Amniotic epithelial cell (primary cell): ENCODE measurements around the gene RRP1B.
"Not testable (repeated sequence)": the region's sequence is repeated elsewhere in the genome, so short reads cannot be mapped to it uniquely, and the experiment has no call there.

Source experiments
- DNase-seq: peaks from one replicate; pipeline ENCODE4 v3.0.0-alpha.2; 2010; ENCODE audit warnings: low read depth

The RRP1B gene

GRCh38 chr21:43667191-43667904 is 8.0 kb downstream of the RRP1B start:
- DNase-seq = peak; percentile 97

GRCh38 chr21:43669828-43670605 is 10.7 kb downstream of the RRP1B start:
- no peak for DNase-seq

DNA sequence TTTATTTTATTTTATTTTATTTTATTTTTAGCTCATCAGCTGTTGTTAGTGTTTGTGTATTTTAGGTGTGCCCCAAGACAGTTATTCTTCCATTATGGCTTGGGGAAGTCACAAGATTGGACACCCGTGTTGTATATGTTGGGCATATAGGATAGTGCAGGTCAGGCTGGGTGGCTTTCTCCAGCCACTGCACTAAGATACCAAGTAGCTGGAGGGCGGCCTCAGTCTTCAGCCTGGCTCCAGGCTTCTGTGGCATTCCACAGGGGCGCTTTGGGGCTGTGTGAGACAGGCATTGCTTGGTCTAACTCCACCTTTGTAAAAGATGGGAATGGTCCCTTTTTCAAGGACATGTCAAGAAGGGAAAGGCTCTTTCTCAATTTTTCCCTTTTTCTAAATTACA is 16.5 kb downstream of the RRP1B start:
- DNase-seq = no peak

DNA sequence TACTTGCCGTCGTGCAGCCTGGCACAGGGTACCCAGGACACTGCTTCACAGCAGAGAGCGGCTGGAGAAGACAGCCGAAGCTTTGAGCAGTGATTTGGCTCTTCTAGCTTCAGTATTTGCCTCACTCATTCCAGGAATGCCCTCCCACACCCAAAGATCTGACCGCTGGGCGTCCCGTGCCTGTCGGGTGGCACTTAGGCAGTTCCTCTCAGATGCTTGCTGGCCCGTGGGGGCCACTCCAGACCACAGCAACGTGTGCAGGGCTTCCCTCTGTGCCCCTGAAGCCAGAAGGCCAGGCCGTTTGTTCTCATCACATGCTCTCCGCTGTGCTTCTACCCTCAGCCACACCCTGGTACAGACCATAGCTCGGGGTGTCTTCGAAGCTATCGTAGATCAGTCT is 17.0 kb downstream of the RRP1B start:
- no peak for DNase-seq

GRCh38 chr21:43679951-43680350 is 20.6 kb downstream of the RRP1B start:
- DNase-seq = no peak

- not testable (repeated sequence) for DNase-seq
These were observed 21.1 kb downstream of the RRP1B start for GRCh38 chr21:43680421-43680820.

- no peak for DNase-seq
These were observed 22.3 kb downstream of the RRP1B start for GRCh38 chr21:43681650-43682049.

GRCh38 chr21:43684424-43684823 is 25.1 kb downstream of the RRP1B start:
- no peak for DNase-seq

- DNase-seq = no peak
These were observed 27.6 kb downstream of the RRP1B start for GRCh38 chr21:43686811-43687565.

DNA sequence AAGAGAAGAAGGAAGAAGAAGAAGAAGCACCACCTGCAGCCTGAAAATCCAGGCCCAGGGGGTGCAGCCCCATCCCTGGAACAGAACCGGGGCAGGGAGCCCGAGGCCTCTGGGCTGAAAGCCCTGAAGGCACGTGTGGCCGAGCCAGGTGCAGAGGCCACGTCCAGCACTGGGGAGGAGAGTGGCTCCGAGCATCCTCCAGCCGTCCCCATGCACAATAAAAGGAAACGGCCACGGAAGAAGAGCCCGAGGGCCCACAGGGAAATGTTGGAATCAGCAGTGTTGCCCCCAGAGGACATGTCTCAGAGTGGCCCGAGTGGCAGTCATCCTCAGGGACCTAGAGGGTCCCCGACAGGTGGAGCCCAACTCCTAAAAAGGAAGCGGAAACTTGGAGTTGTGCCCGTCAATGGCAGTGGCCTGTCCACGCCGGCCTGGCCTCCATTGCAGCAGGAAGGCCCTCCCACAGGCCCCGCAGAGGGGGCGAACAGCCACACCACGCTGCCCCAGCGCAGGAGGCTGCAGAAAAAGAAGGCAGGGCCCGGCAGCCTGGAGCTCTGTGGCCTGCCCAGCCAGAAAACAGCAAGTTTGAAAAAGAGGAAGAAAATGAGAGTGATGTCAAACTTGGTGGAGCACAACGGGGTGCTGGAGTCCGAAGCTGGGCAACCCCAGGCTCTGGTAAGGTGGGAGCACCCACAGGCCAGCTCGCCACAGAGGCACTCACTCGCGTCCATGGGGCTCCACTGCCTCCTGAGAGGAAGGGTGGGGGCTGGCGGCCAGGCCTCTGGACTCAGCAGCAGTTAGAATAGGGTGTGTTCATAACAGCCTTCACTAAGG is 28.4 kb downstream of the RRP1B start:
- DNase-seq = no peak

GRCh38 chr21:43688906-43689305 is 29.5 kb downstream of the RRP1B start:
- no peak for DNase-seq

DNA sequence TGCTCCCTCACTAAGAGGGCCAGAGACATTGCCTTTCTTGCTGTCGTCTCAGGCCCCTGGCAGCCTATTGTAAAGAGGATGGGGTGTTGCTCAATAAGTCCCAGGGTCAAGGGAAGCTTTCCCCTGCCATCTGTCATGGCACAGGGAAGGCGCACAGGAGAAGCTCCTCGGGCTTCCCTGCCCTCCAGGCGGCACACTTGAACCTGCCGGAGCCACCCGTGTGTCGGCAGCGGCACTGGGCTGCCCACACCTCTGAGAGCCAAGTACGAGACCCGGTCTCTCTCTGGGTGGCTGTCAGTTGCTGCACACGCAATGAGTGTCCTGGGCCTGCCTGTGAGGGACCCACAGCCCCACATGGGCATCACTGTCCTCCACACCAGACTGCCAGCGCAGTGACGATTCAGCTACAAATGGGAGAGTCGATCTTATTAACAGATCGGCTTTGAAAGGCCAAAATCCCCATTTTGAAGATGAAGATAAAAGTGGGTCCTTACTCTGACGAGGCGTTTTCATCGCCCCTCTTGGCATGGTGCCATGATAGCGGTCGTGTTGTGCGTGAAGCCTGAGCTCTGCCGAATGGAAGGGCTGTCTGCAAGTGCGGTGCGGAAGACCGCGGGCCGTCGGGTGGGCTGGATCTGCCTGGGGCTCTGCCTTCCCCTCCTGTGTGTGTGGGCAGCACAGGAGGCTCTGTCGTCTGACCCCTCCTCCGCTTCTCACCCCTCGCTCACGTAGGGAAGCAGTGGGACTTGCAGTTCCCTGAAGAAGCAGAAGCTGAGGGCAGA is 30.4 kb downstream of the RRP1B start:
- no peak for DNase-seq

GRCh38 chr21:43690346-43690745 is 31.0 kb downstream of the RRP1B start:
- DNase-seq = no peak

GRCh38 chr21:43691086-43691795 is 31.9 kb downstream of the RRP1B start:
- no peak for DNase-seq

GRCh38 chr21:43691801-43692200 is 32.4 kb downstream of the RRP1B start:
- DNase-seq = no peak

GRCh38 chr21:43692949-43693348 is 33.6 kb downstream of the RRP1B start:
- no peak for DNase-seq

- no peak for DNase-seq
These were observed 34.6 kb downstream of the RRP1B start for GRCh38 chr21:43693981-43694380.

DNA sequence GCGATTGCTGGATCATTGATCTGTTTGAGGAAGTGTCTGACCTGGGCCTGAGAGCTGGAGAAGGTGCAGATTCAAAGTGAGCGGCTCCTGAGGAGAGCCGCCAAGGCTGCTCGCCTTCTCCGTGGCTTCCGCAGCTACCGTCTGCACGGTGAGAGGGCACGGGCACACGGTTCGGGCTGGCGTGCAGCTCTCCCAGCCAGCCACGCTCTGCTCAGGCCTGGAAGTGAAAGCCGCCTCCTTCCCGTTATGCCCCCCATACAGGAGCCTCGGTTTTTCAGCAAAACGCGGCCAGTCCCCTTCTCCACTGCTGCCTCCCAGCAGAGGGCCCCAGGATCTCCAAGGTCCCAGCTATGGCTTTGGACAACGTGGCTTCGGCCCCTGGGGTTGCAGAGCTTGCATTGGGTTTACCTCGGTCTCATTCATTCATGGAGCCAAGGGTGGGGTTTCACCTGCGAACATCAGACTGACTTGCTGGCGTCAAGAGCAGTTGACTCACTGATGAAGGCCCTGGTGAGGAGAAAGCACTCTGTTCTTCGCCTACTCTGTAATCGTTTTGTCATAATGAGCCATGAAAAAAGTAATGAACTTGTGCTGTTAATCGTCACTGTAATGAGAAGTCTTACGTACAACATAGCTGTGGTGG is 35.2 kb downstream of the RRP1B start:
- no peak for DNase-seq

DNA sequence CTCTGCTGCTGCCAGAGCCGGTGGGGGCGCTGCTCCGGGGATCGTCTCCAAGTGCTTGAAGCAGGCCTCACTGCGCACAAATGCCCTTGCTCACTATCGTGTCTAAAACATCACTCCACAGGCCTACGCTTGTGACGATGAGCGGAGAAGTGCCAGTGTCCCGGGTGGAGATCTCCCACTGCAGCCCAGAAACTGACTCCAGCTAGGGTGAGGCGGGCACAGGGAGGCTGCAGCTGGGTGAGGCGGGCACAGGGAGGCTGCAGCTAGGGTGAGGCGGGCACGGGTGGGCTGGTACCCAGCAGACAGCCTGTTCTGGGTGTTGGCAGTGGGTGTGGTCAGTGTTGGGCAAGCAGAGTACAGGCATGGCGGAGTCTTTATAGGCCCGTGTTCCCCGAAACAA is 36.9 kb downstream of the RRP1B start:
- no peak for DNase-seq
